SH-SY5Y (cell line): Measurements from ENCODE around the gene ZNF789.

Experiments
- GATA2 ChIP-seq: IDR thresholded peaks from 2 replicates; pipeline ENCODE4 v1.6.1; 2011; ENCODE audit warnings: mild to moderate bottlenecking, low read depth, low read length
- GATA3 ChIP-seq: IDR thresholded peaks from 2 replicates; pipeline ENCODE4 v1.6.1; 2011; ENCODE audit warnings: low read depth, mild to moderate bottlenecking, low read length, moderate library complexity

DNA sequence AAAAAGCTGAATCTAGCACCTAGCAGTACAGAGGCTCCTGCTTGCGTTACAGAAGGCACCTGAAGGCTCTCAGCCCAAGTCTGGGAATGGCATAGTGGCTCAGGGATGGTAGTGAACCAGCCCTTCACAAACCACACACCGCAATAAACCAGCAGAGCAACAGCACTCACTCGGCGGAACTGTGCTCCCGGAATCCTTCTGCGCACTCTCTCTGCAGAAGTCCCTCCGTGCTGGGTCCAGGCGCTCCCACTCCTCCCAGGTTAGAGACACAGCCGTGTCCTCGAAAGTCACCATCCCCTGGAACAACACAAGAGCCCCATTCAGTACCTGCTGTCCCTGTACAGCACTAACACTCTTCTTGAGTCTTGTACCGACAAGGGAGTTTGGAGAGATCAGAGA, 25.9 kb downstream of the ZNF789 start:
- no peak for TF ChIP-seq GATA2
- no peak for TF ChIP-seq GATA3
